NCI-H2196 (cell line): ENCODE data around the gene CFAP97D2.
"Not testable (repeated sequence)": the region's sequence is repeated elsewhere in the genome, so short reads cannot be mapped to it uniquely, and the experiment has no call there.

Experiments used
- DNase-seq: peaks from one replicate; lab custom pipeline; 2025; ENCODE audit not compliant: unreplicated experiment; lab: John Stamatoyannopoulos, UW

Gene CFAP97D2

DNA sequence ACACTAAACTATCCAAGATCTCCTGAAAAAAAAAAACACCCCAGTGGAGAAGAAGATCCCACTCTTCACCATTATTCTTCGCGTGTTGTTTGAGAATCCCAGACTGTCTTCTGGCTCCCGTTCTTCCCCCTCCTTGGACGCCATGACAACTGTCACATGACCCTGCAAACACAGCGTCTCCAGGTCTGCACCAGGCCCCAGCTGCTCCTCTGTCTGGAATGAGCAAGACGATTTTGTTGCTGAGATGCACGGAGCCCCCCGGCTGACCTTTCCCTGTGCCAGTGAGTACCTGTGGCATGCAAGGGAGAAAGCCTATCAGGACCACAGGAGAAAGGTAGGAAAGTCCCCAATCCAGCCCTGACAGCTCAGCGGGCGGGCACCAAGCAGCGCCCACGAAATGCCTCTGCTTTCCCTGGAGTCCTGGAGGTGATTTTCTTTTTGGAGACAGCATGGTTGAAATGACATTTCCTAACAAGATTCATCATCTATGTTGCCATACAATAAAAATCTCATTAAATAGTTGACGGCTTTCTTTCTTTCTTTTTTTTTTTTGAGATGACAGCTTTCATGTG lies at the start of gene CFAP97D2:
Gene CFAP97D2, plus strand, starts transcription at position 171 of the 572 bp plus-strand sequence. Its CDS starts 74 bp downstream, at position 245.
- no peak for DNase-seq

DNA sequence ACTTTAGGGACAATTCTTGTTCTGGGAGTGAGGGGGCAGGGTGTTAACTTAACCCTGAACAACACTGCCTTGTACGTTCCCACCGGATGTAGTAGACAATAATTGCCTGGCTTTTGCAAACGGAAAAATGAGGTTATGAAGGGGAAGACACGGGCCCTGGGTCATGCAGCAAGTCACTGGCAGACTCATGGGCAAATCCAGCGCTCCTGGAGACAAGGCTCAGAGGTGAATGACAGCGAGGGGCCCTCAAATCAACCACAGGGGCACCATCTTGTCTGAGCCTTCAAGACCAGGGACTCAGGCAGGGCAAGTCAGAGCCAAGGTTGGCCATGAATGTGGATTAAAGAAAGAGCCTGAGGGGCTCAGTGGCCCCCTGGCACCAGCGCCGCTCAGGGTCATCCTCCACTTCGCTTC lies 49.4 kb upstream of the CFAP97D2 start:
- DNase-seq: no peak

DNA sequence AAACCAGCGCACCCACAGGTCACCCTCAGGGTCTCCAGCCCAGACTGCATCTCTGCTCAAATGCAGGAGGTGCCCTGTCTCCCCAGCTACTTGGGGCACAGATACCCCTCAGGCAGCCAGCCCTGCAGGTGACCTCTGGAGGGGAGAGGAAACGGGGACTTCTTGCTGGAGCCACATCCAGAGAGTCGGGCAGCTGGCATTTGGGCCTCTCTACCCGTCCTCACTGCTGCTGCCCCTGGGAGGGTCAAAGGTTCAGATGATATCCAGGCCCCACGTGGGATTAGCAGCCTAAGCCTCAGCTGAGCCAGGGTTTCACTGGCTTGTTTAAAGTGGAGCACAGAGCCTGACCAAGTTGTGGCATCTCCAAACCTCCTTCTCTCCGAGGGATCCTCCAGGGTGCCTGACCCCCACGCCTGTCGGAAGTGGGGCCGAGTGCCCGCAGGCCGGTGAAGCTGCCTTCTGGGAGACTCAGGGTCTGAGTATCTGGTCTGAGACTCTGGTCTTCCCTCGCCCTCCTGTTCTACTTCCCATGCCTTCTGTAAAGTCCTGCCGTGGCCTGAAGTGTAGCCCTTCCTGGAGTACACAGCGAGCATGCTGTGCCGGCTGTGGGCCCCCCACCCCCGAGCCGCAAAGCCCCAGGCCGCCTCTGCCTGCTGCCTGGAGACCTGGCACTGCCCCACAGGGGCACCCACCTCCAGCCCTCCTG lies 48.8 kb upstream of the CFAP97D2 start:
- no peak for DNase-seq

DNA sequence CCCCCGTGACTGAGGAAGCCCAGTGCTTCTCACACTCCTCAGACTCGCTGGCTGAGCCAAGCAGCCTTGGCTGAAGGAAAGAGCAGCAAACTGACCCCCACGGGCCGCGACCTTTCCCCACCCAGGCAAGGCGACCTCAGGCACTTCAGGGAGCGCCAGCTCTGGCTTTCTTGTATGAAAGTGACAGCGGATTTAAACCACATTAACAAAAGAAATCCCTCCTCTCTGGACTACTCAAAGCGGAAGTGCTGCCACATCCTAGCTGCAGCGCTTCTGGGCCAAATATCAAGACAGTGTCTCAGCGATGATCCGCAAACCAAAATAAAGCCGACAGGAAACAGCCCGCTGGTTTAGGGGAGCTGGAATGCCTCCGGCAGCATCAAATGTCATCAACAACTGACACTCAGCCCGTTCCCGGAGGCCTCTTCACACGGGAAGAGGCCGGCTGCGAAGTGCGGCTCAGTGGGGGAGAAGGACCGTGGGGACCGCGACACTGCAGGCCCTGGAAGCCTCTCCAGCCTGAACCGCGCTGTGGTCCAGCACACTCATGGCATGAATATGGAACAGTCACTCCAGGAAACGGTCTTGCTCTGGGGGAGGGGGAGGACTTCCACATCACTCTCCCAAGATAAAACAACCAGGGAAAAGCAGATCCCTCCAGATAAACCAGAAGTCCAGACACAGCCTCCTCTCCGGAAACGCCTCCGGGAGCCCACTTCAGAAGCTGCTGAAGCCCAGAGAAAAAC lies 48.0 kb upstream of the CFAP97D2 start:
- DNase-seq: no peak

DNA sequence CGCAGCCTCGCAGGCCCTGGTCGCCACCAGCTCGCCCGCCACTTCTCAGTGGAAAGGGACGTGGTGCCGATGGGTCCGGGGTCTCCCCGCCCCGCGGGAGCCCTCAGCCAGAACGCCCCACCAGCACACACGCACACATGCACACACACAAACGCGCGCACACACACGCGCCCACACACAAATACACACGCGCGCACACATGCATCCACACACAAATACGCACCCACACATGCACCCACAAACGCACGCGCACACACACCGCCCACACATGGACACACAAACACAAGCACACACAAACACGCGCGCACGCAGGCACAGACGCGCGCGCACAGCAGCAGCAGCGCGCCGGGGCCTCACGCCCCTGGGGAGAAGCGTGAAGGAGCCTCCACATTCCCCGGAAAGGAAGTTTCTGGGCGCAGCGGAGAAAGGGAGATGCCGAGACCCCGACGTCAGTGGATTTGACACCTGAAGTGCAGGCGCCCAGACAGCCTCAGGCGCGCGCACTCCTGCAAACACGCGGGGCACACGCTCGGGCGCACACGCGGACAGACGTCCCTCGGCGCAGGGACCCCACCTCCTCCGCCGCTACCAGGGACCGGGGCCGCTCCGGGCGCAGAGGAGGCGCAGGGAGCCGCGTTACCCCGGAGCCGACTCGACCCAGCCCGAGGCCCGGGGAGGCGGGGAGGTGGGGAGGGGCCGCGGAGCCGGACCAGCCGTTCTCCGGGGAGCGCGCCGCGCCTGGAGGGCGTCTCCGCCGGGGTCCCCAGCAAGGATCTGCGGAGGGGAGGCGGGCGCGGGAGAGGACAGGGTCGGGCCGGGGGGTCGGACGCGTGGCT lies 47.3 kb upstream of the CFAP97D2 start:
- DNase-seq: no peak

DNA sequence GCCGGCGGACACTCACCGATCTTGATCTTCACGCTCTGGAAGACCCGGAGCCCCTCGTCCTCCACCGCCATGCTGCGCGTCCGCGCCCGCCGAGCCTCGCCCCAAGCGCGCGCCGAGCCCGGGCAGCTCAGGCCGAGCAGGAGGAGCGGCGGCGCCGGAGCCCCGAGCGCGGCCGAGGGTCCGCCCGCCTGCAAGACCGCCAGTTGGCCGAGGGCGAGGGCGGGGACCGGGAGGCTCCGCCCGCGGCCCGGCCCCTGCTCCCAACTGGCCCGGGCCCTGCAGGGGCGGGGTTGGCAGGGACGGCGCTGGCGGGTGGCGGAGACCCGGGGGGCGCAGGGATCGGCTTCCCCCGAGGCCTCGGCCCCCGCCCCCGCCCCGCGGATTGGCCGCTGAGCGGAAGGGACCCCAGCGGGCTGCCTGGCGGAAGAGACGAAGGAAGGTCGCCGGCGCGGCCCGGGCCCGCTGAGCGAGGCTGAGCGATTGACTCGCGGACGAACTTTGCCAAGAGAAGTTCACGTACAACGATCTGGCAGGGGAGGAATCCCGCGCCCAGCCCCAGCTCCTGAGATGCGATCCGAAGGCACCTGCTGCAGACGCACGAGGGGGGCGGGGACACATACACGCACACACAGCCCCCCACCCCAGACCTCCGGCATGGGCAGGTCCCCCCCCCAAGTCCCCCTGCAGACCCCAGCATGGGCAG lies 46.5 kb upstream of the CFAP97D2 start, which contains the start of gene RASA3:
Gene RASA3, minus strand, starts transcription at position 205 of the 703 bp plus-strand sequence. Its CDS starts 134 bp downstream, at position 71.
- peak; percentile 55 for DNase-seq

DNA sequence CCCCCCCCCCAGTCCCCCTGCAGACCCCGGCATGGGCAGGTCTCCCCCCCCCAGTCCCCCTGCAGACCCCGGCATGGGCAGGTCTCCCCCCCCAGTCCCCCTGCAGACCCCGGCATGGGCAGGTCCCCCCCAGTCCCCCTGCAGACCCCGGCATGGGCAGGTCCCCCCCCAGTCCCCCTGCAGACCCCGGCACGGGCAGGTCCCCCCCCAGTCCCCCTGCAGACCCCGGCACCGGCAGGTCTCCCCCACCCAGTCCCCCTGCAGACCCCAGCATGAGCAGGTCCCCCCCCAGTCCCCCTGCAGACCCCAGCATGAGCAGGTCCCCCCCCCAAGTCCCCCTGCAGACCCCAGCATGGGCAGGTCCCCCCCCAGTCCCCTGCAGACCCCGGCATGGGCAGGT lies 45.9 kb upstream of the CFAP97D2 start:
- not testable (repeated sequence) for DNase-seq

DNA sequence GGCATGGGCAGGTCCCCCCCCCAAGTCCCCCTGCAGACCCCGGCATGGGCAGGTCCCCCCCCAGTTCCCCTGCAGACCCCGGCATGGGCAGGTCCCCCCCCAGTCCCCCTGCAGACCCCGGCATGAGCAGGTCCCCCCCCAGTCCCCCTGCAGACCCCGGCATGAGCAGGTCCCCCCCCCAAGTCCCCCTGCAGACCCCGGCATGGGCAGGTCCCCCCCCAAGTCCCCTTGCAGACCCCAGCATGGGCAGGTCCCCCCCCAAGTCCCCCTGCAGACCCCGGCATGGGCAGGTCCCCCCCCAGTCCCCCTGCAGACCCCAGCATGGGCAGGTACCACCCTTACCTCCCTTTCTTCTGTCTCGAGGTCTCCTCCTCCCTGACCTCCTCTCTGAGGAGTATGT lies 45.5 kb upstream of the CFAP97D2 start:
- DNase-seq: not testable (repeated sequence)

DNA sequence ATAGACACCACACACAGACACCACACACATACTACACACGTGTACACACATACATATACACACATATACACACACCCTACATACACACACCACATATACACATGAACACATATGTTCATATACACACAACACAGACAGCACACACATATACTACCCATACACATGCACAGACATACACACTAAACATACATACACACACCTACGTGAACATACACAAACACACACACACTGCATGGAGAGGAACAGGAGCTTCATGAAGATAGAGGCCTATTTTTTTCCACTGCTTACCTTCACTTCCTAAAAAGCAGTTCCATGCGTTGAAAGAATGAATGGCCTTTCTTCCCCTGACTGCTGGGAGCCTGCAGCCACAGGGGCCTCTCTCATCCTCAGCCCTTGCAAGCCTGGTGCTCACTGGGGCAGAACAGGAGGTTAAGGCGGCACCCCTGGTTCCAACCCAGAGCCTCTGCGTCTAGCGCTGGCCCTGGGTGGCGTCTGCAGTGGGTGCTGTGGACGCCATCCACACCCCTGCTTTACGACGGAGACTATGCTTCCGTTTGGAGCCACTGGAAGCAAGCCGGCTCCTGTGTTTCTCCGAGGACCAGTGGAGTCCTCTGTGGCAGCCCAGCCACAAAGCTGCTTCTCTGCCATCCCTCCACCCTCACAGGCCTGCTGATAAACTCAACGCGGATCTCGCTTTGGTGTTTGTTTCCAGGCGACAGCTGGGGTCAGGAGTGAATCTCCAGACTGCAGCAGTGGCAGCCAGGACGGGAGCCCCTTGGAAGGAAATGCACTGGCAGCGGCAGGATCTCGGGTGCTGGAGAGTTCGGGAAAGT lies 44.7 kb upstream of the CFAP97D2 start:
- no peak for DNase-seq

DNA sequence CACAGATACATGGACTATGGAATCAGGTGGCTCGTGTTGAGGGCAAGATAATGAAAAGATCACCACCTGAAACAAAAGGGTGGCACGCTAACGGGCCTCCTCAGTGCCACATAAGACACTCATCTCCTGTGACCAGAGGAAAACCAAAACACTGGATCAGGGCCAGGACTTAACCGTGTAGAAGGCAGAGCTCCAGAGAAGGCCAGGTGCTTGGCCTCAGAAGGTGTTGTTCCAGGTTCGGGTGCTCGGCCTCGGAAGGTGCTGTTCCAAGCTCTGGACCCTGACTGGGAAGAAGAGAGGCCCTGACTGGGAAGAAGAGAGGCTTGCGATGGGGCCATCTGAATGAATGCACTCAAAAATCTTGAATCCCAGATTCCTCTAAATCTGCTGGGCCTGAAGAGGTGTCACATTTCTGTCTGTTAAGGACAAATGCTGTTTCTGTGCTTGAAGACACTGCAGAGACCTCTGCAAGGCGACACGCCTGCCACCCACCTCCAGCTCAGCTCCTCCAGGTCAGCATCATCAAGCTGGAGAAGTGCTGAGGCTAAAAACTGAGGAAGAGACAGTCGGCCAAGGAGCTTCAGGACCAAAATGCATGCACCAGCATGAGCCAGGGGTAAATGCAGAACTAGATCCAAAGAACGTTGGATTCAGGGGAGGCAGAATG lies 44.0 kb upstream of the CFAP97D2 start:
- no peak for DNase-seq

DNA sequence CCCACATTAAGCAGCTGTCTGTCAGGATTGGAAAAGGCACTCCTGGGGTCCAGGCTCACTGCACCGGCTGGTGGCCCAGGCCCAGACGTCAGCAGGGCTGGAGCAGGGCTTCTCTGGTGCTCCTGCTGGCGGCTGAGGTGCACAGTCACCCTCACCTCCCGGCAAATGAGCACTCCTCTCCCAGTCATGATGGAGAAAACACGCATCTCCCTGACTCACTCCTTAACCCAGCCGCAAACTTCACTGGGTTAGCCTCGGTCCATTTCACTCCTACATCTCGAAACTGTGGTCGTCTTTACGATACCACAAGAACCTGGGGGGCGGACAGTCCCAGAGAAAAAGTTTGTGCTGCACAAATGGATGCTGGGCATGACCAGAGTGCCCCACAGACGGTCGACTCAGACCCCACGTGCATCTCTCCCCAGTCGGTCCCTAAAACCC lies 43.3 kb upstream of the CFAP97D2 start:
- no peak for DNase-seq

DNA sequence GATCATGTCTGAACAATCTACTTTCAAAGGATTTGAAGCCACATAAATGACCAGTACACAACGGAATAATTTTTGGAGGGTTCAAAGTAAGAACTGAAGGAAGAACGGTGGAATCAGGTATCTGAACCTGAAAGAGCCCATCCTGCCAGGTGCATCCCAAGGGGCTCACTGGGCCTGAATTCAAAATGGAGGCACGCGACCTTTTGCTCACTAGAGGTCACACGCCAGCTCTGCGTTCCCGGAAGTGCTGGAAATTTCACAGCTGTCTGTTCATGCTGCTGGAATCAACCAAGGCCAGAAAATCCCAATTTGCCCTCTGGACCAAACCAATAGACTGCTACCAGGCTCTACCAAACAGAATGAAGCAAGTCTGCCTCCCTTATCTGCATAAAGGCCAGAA lies 42.5 kb upstream of the CFAP97D2 start:
- DNase-seq: no peak

DNA sequence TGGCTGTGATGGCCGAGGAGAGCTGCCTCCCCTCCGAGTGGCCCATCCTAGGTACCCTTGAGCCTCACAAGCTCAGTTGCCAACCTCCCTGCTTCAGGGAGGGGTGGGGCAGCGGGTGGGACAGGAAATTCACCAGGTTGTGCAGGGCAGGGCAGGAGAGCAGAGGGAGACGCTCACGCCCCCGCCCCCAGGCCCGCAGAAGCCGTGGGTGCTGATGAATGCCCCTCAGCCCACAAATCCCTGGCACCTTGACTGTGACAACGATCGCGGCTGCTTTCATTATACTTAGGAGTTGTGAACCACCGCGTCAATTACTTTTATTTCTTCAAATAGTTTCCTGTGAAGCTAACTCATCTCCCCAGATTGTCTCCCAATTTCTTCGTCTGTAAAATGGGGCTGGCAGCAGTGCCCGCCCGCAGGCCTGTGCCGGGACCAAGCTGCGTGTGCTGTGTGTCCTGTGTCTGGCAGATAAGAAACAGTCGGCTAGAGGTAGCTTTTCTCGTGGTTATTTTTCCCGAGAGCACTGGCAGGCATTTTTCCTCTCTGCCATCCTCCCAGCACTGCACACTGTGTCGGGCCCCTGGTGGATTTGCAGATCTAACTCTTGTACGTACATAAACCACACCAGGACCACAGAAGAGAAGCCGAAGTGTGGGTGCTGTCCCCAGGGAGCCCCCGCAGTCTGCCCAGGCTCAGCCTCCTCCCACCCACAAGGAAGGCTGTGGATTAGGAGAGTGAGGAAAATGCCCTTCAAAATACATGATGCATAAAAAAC lies 38.7 kb upstream of the CFAP97D2 start:
- DNase-seq: no peak

DNA sequence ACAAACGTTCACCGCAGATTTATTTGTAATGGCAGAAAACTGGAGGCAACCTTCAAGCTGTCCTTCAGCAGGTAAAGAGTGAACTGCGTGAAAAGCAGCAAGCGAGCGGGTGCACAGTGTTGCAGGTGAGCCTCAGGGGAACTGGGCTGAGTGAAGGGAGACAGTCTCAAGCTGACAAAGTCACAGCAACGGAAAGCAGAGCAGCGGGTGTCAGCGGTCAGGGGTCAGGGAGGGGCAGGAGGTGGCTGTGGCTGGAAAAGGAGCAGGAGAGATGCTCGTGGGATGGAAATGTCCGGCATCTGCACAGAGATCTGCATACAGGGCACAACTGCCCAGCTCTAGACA lies 38.2 kb upstream of the CFAP97D2 start:
- no peak for DNase-seq

DNA sequence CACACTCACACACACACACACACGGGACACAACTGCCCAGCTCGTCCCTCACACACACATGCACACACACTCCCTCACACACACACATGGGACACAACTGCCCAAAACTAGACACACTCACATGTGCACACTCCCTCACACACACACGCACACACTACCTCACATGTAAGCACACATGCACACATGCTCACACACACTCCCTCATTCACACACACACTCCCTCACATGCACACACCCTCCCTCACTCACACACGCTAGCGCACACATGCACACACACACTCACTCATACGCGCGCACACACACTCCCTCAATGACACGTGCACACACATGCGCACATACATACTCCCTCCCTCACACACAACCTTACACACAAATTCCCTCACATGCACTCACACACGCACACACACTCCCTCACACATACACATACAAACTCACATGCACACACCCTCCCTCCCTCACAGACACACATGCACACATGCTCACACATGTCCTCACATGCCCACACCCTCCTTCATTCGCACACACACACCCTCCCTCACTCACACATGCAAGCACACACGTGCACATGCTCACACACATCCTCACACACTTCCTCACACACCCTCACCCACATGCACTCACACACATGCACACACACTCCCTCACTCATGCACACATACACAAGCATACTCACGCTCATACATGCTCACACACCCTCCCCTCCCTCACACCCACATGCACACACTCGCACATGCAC lies 37.6 kb upstream of the CFAP97D2 start:
- no peak for DNase-seq

DNA sequence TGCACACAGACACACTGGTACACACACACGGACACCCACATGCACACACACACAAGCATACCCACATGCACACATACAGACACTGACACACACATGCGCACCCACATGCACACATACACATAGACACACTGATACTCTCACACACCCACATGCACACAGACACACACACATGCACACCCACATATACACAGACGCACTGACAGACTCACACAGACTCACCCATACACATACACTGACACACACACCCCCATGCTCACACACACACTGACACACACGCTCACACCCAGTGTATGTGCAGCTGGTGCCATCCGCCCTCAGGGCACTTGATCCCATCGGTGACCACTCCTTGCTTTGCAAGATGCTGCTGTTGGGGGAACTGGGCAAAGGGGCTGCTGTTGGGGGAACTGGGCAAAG lies 36.9 kb upstream of the CFAP97D2 start:
- no peak for DNase-seq

DNA sequence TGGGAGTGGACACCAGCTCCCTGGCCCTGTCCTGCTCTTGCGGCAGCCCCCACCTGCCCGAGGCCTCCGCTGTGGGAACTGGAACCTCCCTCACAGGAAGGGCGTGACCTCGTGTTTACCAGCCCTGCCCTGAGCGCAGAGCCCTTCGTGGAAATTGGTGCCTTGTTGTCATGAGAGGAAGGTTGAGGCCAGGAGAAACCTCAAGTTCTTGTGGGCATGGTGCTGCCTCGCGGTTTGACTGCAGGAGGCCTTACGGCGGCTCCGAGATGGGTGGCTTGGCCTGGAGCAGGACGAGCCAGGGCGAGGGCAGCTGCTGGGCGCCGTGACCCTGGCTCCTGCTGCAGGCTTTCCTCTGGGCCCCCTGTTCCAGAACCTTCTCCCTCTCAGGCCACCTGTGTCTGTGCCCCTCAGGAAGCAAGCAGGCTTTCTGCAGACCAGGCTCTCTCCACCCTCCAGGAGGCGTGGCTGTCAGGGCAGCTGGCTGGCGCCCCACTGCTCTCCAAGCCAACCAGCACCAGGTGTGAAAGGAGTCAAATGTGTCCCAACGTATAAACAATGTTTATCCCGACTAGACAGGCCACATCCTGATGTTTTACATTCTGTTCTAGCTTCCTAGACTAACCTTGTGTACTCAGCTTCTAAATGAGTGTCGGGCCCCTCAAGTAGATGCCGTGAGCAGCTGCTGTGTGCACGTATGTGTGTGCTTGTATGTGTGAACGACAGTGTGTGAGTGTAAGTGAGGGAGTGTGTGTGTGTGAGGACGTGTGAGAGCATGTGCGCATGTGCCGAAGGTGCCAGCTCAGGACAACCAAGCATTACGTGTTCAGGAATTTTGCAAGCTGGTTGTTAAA lies 36.2 kb upstream of the CFAP97D2 start:
- DNase-seq: peak; percentile 67
